HG03066 (cell line): ENCODE results near the gene ATXN7.

Experiments used
- ATAC-seq: cut with Tn5 transposase; IDR thresholded peaks from one replicate; pipeline ENCODE4 v1.9.1; 2021; ENCODE audit warnings: low read depth; ENCODE audit not compliant: unreplicated experiment

Gene ATXN7

GRCh38 chr3:63979093-63979885, 115.6 kb downstream of the ATXN7 start:
- ATAC-seq: no peak

- ATAC-seq: no peak
These were observed 116.4 kb downstream of the ATXN7 start for GRCh38 chr3:63980019-63980418.

GRCh38 chr3:63980830-63981498, 117.3 kb downstream of the ATXN7 start:
- ATAC-seq: no peak

- ATAC-seq: no peak
These were observed 118.3 kb downstream of the ATXN7 start for GRCh38 chr3:63981980-63982379.

GRCh38 chr3:63984391-63984790, 120.7 kb downstream of the ATXN7 start:
- ATAC-seq: no peak

GRCh38 chr3:63986146-63986545, 122.5 kb downstream of the ATXN7 start:
- no peak for ATAC-seq

GRCh38 chr3:63986831-63987230, 123.2 kb downstream of the ATXN7 start:
- ATAC-seq: no peak

GRCh38 chr3:63988943-63989342, 125.3 kb downstream of the ATXN7 start:
- ATAC-seq: no peak

- no peak for ATAC-seq
These were observed 126.5 kb downstream of the ATXN7 start for GRCh38 chr3:63990204-63990603.

- no peak for ATAC-seq
These were observed 127.1 kb downstream of the ATXN7 start for GRCh38 chr3:63990733-63991132.

- ATAC-seq: no peak
These were observed 128.0 kb downstream of the ATXN7 start for GRCh38 chr3:63991666-63992065.

- ATAC-seq: no peak
These were observed 129.0 kb downstream of the ATXN7 start for GRCh38 chr3:63992516-63993209.

- peak; percentile 83 for ATAC-seq
These were observed 130.0 kb downstream of the ATXN7 start for GRCh38 chr3:63993653-63994079.

- no peak for ATAC-seq
These were observed 131.4 kb downstream of the ATXN7 start for GRCh38 chr3:63995086-63995485.

- ATAC-seq: no peak
These were observed 135.4 kb downstream of the ATXN7 start for GRCh38 chr3:63998852-63999754.

GRCh38 chr3:64000453-64001055, 136.9 kb downstream of the ATXN7 start:
- ATAC-seq: no peak

- no peak for ATAC-seq
These were observed 138.6 kb downstream of the ATXN7 start for GRCh38 chr3:64002233-64002632.

- ATAC-seq: no peak
These were observed 139.9 kb downstream of the ATXN7 start for GRCh38 chr3:64003589-64003988.

- ATAC-seq: no peak
These were observed 144.3 kb downstream of the ATXN7 start for GRCh38 chr3:64008017-64008416.
